ACC112 (cell line): Measurements from ENCODE around the gene AMN1.
"Not testable (repeated sequence)": the region's sequence is repeated elsewhere in the genome, so short reads cannot be mapped to it uniquely, and the experiment has no call there.

Source experiments
- H2AFZ ChIP-seq: fragments of 200-600 bp; sonication (generic); one replicate; pipeline ENCODE4 v1.6.0; 2017; ENCODE audit warnings: antibody characterized with exemption, low read length; ENCODE audit not compliant: unreplicated experiment
- H3K27ac ChIP-seq: fragments of 200-600 bp; sonication (generic); 2 replicates; pipeline ENCODE4 v1.5.1; 2014; ENCODE audit warnings: low read depth, mild to moderate bottlenecking, antibody characterized with exemption, low read length, moderate library complexity
- H3K27me3 ChIP-seq: fragments of 200-600 bp; sonication (generic); 2 replicates; pipeline ENCODE4 v1.6.1; 2014; ENCODE audit warnings: mild to moderate bottlenecking, antibody characterized with exemption, low read length, moderate library complexity, mixed read lengths; ENCODE audit not compliant: insufficient read depth
- H3K36me3 ChIP-seq: fragments of 200-600 bp; sonication (generic); 2 replicates; pipeline ENCODE4 v1.6.1; 2016; ENCODE audit warnings: mild to moderate bottlenecking, antibody characterized with exemption, low read length, moderate library complexity, mixed read lengths; ENCODE audit not compliant: insufficient read depth
- H3K4me1 ChIP-seq: fragments of 200-600 bp; sonication (generic); one replicate; pipeline ENCODE4 v1.6.1; 2016; ENCODE audit warnings: low read length, mixed read lengths; ENCODE audit not compliant: insufficient read depth, unreplicated experiment, control insufficient read depth
- H3K4me3 ChIP-seq: fragments of 200-600 bp; sonication (generic); 2 replicates; pipeline ENCODE4 v1.5.1; 2014; ENCODE audit warnings: mild to moderate bottlenecking, low read depth, low read length
- H3K79me2 ChIP-seq: fragments of 200-600 bp; sonication (generic); one replicate; pipeline ENCODE4 v1.6.0; 2016; ENCODE audit warnings: low read length; ENCODE audit not compliant: control insufficient read depth, unreplicated experiment, insufficient read depth

The AMN1 gene

DNA sequence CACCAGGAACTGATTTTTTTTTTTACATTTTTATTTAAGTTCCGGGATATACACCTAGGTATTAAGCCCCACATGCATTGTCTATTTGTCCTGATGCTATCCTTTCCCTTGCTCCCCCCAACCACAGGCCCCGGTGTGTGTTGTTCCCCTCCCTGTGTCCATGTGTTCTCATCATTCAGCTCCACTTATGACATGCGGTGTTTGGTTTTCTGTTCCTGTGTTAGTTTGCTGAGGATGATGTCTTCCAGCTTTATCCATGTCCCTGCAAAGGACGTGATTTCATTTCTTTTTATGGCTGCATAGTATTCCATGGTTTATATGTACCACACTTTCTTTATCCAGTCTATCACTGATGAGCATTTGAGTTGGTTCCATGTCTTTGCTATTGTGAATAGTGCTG is 11.8 kb downstream of the AMN1 start:
- H2AFZ ChIP-seq, H3K36me3 ChIP-seq, H3K27ac ChIP-seq, H3K4me1 ChIP-seq, H3K79me2 ChIP-seq, H3K27me3 ChIP-seq, H3K4me3 ChIP-seq: not testable (repeated sequence)

DNA sequence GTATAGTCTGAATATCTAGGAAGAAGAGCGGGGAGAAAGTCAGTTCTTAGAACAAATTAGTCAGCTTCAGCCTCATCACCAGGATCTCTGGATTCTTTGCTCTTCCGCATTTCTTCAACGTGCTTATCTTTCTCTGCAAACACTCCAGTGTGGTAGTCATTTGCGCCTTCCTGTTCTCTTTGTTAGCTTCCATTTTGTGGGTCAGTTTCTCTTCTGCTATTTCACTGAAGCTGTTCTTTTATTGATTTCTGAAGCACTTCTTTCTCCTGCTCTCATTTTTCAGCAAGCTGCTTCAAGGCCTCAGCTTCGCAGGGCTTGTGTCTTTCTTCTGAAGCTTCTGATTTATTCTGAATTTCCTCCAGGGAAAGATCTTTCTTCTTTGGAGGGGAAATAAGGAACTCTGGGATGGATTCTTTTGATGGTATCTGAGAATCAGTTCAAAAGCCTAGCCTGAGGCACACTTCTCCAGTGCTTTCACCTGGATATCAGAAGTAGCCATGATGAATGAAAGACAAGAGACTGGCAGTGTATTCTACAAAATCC is 13.5 kb downstream of the AMN1 start:
- no peak overlapping the region for H3K4me3 ChIP-seq
- H2AFZ ChIP-seq, result no peak overlapping the region
- no peak overlapping the region for H3K27ac ChIP-seq

DNA sequence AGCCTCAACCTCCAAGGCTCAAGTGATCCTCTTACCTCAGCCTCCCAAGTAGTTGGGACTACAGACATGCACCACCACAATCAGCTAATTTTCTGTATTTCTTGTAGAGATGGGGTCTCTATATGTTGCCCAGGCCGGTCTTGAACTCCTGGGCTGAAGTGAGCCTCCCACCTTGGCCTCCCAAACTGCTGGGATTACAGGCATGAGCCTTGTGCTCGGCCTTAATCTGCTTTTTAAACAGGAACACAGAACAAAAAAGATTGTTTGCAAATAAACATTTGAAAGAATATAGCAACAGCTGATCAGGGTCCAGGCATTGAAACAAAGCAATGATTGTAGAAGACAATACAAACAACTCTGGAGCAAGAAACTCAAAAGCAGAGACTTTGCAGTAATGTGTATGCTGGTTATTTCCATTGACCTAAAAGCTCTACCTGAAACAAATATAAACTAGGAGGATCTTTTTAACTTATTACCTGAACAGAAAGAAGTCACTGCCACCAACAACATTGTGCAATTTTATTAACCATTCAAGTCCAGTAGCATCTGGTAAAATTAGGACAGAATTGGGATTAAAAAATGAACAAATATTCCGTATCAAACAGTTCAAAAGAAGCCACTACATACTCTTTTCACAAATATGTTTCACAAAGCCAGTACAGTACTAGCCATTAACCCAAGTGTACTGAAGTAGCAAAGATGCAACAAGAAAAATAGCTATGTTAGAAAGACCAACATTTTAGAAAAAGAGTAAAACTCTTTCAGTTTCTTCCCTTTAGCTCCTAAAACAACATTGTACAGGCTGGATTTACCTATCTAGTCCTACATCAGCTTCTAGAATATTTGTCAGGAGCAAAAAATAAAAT is 14.2 kb downstream of the AMN1 start:
- no peak overlapping the region for H2AFZ ChIP-seq
- H3K27ac ChIP-seq, result no peak overlapping the region
- no peak overlapping the region for H3K4me3 ChIP-seq
- H3K36me3 ChIP-seq, result no peaks in the 10 kb centered on the region
- no peaks in the 10 kb centered on the region for H3K79me2 ChIP-seq
- no peaks in the 10 kb centered on the region for H3K27me3 ChIP-seq
- H3K4me1 ChIP-seq, result no peaks in the 10 kb centered on the region

More for the DNA sequence above, 13.5 kb downstream of the AMN1 start:
- Histone ChIP-seq H3K27me3 (no peaks in the 10 kb centered on the region), H3K36me3 (no peaks in the 10 kb centered on the region), H3K4me1 (no peaks in the 10 kb centered on the region), H3K79me2 (no peaks in the 10 kb centered on the region)

DNA sequence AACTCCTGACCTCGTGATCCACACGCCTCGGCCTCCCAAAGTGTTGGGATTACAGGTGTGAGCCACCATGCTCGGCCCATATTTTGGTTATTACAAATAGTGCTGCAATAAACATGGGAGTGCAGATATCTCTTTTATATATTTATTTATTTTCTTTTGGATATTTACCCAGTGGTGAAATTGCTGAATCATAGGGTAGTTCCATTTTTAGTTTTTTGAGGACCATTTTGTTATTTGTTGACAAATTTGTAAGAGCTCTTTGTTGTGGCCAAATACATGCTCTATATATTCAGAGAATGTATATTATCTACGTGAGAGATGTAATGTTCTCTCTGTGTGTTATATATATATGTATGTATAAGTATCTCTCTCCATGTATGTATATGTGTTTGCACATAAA is 15.9 kb downstream of the AMN1 start:
- H3K27ac ChIP-seq, result no peak overlapping the region
- no peaks in the 10 kb centered on the region for H3K36me3 ChIP-seq
- H3K27me3 ChIP-seq, result no peaks in the 10 kb centered on the region
- H2AFZ ChIP-seq, result no peak overlapping the region
- no peak overlapping the region for H3K4me3 ChIP-seq
- no peaks in the 10 kb centered on the region for H3K4me1 ChIP-seq
- no peaks in the 10 kb centered on the region for H3K79me2 ChIP-seq

DNA sequence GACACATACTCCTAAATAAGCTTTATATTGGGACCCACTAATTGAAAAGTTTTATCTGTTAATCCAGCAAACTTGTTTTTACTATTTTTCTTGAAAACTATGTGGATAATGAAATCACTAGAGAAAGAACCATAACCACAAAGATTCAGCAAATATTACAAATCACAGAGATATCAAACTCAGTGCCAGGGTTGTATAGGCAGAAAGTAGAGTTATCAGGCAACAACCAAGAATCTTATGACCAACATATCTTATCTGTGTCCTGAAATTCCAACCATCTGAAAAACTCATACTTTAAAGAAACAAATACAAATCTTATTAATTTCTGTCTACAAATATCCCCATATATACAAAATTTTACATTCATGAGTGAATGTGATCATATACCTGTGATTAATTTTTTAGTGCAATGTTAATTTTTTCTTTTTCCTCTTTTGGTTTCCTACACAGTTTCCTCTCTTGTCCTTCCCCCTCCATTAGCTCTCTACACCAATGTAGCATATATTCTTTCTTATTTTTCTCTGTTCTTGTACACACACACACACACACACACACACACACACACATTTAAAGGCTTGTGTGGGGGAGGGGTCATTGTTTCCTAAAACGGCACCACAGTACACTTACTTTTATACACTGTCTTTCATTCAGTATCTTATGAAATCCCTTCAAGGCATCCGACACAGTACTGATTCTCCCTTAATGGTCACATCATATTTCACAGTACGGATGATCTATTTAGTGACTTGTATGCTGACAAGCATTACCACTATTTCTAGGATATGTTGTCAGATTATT is 18.6 kb downstream of the AMN1 start:
- Histone ChIP-seq H3K27me3 (no peaks in the 10 kb centered on the region), H2AFZ (no peak overlapping the region), H3K4me3 (no peak overlapping the region), H3K79me2 (no peaks in the 10 kb centered on the region), H3K27ac (no peak overlapping the region), H3K36me3 (no peaks in the 10 kb centered on the region), H3K4me1 (no peaks in the 10 kb centered on the region)

DNA sequence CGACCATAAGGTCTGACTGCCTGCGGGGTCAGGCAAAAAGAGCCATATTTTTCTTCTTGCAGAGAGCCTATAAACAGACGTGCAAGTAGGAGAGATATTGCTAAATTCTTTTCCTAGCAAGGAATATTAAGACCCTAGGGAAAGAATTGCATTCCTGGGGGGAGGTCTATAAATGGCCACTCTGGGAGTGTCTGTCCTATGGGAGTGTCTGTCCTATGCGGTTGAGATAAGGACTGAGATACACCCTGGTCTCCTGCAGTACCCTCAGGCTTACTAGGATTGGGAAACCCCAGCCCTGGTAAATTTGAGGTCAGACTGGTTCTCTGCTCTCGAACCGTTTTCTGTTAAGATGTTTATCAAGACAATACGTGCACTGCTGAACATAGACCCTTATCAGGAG is 20.7 kb downstream of the AMN1 start:
- not testable (repeated sequence) for H3K27me3 ChIP-seq, H3K36me3 ChIP-seq, H3K79me2 ChIP-seq, H3K4me1 ChIP-seq, H3K4me3 ChIP-seq, H3K27ac ChIP-seq, H2AFZ ChIP-seq

DNA sequence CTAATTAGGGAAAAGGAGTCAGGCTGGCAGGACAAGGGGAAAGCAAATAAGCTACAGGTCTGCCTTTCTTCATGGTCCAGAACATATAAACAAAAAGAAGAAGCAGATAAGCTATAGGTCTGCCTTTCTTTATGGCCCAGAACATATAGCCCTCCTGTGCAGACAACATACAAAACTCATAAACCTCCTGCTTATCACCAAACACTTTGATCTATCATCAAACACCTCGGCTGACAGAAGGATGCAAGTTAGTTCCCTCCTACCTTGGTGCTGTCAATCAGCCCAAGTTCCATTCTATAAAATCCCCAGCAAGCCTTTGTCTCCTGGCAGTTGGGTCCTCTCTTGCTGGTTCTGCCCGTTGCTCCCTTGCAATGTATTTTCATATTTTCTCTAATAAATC is 23.2 kb downstream of the AMN1 start:
- no peaks in the 10 kb centered on the region for H3K4me1 ChIP-seq
- H3K27ac ChIP-seq, result no peak overlapping the region
- no peaks in the 10 kb centered on the region for H3K27me3 ChIP-seq
- no peak overlapping the region for H2AFZ ChIP-seq
- no peaks in the 10 kb centered on the region for H3K79me2 ChIP-seq
- H3K4me3 ChIP-seq, result no peak overlapping the region
- H3K36me3 ChIP-seq, result no peaks in the 10 kb centered on the region

DNA sequence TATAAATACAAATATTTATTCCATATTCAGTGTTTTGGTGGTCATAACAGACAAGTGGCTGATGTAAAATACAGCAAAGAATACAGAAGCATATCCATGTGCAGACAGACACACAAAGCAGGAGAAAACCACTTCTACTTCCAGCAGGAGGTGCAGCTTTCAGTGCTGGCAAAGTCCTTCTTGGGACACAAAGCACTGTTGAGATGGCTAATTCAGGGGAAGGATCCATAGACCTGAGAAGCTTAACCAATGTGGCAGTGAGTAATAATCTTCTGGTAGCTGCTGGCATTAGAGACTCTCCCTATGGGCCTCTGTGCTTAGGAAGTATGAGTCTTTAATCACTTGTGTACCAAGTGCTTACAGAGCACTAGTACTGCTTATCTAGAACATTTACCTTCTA is 26.8 kb downstream of the AMN1 start:
- H3K36me3 ChIP-seq, result no peaks in the 10 kb centered on the region
- no peak overlapping the region for H2AFZ ChIP-seq
- H3K4me3 ChIP-seq, result no peak overlapping the region
- H3K4me1 ChIP-seq, result no peaks in the 10 kb centered on the region
- no peaks in the 10 kb centered on the region for H3K27me3 ChIP-seq
- no peak overlapping the region for H3K27ac ChIP-seq
- H3K79me2 ChIP-seq, result no peaks in the 10 kb centered on the region

DNA sequence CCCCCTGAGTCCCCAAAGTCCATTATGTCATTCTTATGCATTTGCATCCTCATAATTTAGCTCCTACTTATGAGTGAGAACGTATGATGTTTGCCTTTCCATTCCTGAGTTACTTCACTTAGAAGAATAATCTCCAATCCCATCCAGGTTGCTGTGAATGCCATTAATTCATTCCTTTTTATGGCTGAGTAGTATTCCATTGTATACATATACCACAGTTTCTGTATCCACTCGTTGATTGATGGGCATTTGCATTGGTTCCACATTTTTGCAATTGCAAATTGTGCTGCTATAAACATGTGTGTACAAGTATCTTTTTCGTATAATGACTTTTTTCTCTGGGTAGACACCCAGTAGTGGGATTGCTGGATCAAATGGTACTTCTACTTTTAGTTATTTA is 38.9 kb downstream of the AMN1 start:
- H3K4me3 ChIP-seq, H3K27ac ChIP-seq, H3K4me1 ChIP-seq, H3K27me3 ChIP-seq, H2AFZ ChIP-seq, H3K79me2 ChIP-seq, H3K36me3 ChIP-seq: not testable (repeated sequence)

DNA sequence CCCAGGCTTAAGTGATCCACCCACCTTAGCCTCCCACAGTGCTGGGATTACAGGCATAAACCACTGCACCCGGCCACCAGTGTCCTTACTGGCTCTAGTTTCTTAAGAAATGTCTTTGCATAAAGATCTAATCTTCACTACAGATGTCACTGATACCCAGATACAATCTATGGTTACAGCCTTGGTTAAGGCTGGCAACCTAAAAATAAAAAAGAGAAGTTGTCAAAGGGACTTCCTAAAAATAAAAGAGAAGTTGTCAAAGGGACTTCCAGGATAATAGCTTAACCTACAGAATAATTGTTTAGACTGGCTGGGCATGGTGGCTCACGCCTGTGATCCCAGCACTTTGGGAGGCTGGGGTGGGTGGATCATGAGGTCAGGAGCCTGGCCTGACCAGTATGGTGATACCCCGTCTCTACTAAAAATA is 41.7 kb downstream of the AMN1 start:
- Histone ChIP-seq H3K79me2 (no peaks in the 10 kb centered on the region), H3K36me3 (peaks cover 3% of the 10 kb centered on the region; the same call in 1 of the 2 replicates), H3K27ac (no peak overlapping the region), H3K4me3 (no peak overlapping the region), H3K27me3 (no peaks in the 10 kb centered on the region), H2AFZ (no peak overlapping the region), H3K4me1 (no peaks in the 10 kb centered on the region)
